Coronary artery (tissue), 2 donors: ENCODE measurements around the gene JAKMIP1.

ENCODE experiments used
- DNase-seq: peaks from one replicate; pipeline ENCODE4 v3.0.0-alpha.2; 2017; ENCODE audit warnings: low spot score
- H3K27ac ChIP-seq, 2 donors: fragments of 200-600 bp; sonication (generic); one replicate each; pipeline ENCODE4 v1.5.1; 2016 to 2019
- H3K4me3 ChIP-seq: fragments of 200-600 bp; sonication (generic); 2 replicates; pipeline ENCODE4 v1.5.1; 2016; ENCODE audit warnings: mild to moderate bottlenecking, moderate library complexity
- CTCF ChIP-seq: fragments of 200-600 bp; sonication (generic); IDR thresholded peaks from one replicate; pipeline ENCODE4 v1.5.1; 2019; ENCODE audit warnings: antibody characterized with exemption

Gene JAKMIP1

GRCh38 chr4:6200922-6201362, 593 bp upstream of the JAKMIP1 start:
- no peak overlapping the region for H3K27ac ChIP-seq
- no peak for DNase-seq
- peak overlapping the region; percentile 76 for H3K4me3 ChIP-seq
- no peak for TF ChIP-seq CTCF

- no peak for TF ChIP-seq CTCF
- Histone ChIP-seq H3K27ac (no peak overlapping the region), H3K4me3 (peak overlapping the region; percentile 76)
- no peak for DNase-seq
These were observed 877 bp downstream of the JAKMIP1 start for GRCh38 chr4:6199422-6199921.

GRCh38 chr4:6198768-6199421, 1.5 kb downstream of the JAKMIP1 start:
- Histone ChIP-seq H3K27ac (no peak overlapping the region), H3K4me3 (peak overlapping the region; percentile 76)
- peak; percentile 49 for DNase-seq
- no peak for TF ChIP-seq CTCF

DNA sequence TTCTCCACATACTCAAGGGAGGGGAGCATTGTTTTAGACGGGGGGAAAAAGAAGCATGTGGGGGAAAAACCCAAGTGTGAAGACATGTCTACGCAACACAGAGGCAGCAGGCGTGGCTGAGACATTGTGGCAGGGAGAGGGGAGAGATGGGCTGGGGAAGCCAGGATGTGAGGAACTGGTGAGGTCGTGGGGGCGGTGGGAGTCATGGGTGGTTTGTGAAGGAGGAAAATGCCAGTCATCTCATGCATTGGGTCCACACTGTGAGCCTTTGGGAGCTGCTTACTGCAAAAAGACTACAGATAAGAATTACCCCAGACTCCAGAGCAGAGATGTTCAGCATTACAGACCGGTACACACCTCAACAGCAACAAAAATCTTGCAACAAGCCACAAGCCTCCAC, 2.1 kb downstream of the JAKMIP1 start:
- TF ChIP-seq CTCF: no peak
- no peak overlapping the region for H3K27ac ChIP-seq
- DNase-seq: no peak
- peak overlapping the region; percentile 76 for H3K4me3 ChIP-seq

DNA sequence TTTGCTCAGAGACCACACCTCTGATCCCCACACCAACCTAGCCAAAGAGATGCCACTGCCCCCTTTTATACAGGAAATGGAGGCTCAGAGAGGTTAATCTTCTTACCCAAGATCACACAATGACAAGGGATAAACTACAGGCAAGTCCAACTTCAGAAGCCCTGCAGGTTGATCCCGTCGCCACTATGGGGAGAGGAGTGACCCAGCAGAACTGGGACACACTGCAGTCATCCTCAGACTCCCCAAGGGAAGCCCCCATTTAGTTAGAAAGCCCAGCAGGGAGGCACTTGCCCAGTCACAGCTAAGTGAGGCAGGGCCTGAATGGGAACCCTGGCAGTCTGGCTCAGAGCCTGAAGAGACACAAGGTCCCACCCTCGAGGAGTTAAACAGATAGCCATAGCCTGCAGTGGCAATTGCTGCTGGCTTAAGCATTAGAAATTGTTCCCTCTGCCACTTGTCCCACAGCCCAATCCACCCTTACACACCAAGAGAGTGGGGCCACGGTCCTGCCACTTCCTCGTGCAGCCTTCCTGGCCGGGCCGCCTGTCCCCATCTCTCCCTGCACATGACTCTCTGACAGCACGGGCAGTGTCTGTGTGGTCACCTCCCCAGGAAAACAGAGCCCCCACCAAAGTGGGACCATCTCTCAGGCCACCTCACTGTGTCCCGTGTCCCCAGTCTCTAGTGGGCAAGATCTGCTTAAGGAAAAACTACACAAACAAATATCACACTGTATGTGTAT, 2.7 kb downstream of the JAKMIP1 start:
- no peak overlapping the region for H3K4me3 ChIP-seq
- no peak for DNase-seq
- TF ChIP-seq CTCF: no peak
- H3K27ac ChIP-seq: no peak overlapping the region

DNA sequence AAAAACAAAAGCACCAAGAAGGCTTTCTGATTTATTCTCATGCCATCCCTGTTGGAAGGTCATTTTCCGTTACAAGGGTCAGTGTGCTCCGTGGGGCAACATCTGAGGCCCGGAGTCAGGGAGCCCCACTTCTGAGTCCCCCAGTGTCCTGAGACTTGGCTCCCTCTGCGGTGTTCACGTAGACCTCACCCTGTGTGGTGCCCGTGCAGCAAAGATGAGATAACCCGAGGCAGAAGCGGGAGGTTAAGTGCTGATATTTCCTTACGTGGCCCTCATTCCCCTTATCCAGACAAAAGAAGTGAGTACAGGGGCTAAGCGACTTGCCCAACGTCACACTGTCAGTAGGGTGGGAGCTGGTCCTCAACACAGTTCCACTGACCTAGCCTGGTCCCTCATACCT, 3.5 kb downstream of the JAKMIP1 start:
- H3K4me3 ChIP-seq: no peak overlapping the region
- DNase-seq: no peak
- H3K27ac ChIP-seq: no peak overlapping the region
- no peak for TF ChIP-seq CTCF

- TF ChIP-seq CTCF: no peak
- H3K27ac ChIP-seq: no peak overlapping the region
- DNase-seq: no peak
- no peak overlapping the region for H3K4me3 ChIP-seq
These were observed 4.0 kb downstream of the JAKMIP1 start for GRCh38 chr4:6196324-6196723.
